ENCODE results near the gene QRICH2.

- no peak for TF ChIP-seq CTCF (IDR thresholded peaks at IDR 0.05)
- TF ChIP-seq POLR2AphosphoS5 (IDR thresholded peaks at IDR 0.05), result no peak
- no peak for TF ChIP-seq EP300 (IDR thresholded peaks at IDR 0.05)
- TF ChIP-seq POLR2A (IDR thresholded peaks at IDR 0.05), result no peak
Observed at GRCh38 chr17:76275382-76276068, 32.6 kb downstream of the QRICH2 start.
